ENCODE measurements around the gene FERMT2. TPM values are rescaled to one million over a fixed set of nuclear protein-coding genes. Genes with fewer than 3 reads are reported as not detected.
A peak's percentile ranks its signal among the peaks of the same experiment; 100 is the strongest.

Gene FERMT2
- total and polyA plus RNA-seq, 8 donors, result 10.4 to 27.9 (median 16.6) TPM

DNA sequence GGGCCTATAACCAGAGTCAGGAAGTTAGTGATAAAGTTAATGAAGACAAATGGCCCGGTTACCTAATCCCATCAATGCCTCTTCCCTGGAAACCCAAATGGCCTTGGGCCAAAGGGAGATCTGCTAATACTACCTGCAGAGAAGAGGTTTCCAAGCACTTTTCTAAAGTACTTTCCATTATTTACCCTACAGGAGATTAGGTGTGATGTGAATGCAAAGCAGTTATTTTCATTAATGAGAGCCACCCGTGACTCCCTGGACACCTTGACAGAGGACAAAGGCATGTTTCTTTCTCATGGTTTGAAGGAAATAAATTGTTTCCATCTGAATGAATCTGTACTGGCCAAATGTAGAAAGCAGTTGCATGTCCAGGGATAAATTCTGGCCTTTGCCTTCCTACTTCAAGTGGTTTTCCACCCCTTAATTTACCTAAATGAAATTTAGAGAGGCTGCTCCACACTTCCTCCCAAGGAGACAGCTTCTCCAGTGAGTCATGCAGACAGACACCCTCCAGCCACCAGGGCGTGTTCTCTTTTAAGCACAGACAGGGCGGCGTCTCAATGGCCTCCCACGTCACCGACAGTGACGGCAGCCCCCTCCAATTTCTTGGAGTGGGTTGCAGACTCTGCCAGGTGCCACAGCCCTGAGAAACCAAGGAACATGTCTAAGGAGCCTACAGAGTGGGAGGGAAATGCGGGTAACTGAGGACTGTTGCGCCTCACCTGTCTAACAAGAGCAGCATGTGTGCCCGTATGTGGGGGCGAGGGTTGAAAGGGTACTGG lies 115.5 kb downstream of the FERMT2 start:
- intact Hi-C loops (cut with DNase I), result no loop called here

DNA sequence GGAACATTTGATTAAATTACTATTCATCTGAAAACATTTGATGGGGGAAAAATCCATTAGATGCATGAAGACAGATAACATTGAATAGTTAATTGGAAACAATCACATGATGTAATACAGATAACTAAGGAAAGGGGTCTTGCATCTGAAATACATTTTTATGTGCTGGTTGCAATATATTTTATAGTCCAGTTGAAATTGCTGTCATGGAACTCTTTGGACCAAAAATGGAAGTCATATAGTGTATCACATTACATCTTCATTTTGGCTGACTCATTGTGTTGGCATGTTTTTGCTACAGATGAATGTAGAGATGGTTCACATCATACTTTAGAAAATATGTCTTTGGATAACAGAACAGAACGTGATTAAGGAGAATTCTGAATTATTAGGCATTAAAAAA lies 116.4 kb downstream of the FERMT2 start:
- H3K27me3 ChIP-seq, result no peaks in the 10 kb centered on the region
- FAIRE-seq (no peak), ATAC-seq (no peak), DNase-seq (no peak)
- no peaks in the 10 kb centered on the region for H3K36me3 ChIP-seq
- H3K27ac ChIP-seq, result no peak overlapping the region
- WGBS, 2 donors, result 58 to 75% methylated on average over 1 of the region's 1 CpG
- TF ChIP-seq, protein P1, sequence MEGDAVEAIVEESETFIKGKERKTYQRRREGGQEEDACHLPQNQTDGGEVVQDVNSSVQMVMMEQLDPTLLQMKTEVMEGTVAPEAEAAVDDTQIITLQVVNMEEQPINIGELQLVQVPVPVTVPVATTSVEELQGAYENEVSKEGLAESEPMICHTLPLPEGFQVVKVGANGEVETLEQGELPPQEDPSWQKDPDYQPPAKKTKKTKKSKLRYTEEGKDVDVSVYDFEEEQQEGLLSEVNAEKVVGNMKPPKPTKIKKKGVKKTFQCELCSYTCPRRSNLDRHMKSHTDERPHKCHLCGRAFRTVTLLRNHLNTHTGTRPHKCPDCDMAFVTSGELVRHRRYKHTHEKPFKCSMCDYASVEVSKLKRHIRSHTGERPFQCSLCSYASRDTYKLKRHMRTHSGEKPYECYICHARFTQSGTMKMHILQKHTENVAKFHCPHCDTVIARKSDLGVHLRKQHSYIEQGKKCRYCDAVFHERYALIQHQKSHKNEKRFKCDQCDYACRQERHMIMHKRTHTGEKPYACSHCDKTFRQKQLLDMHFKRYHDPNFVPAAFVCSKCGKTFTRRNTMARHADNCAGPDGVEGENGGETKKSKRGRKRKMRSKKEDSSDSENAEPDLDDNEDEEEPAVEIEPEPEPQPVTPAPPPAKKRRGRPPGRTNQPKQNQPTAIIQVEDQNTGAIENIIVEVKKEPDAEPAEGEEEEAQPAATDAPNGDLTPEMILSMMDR (IDR thresholded peaks at IDR 0.05), result no peak
- intact Hi-C loops (cut with DNase I), result no loop called here
- no peaks in the 10 kb centered on the region for H3K4me1 ChIP-seq
- H3K4me3 ChIP-seq, result no peak overlapping the region
- H3K9me3 ChIP-seq, result no peaks in the 10 kb centered on the region

More for the DNA sequence above, 115.5 kb downstream of the FERMT2 start:
- no peak overlapping the region for H3K27ac ChIP-seq
- H3K4me1 ChIP-seq, result no peaks in the 10 kb centered on the region
- ATAC-seq, result peak in 3 of 4 donors; percentile 42 to 75 (median 69)
- H3K36me3 ChIP-seq, result no peaks in the 10 kb centered on the region
- WGBS, 2 donors, result 85 to 87% methylated on average over 12 of the region's 12 CpGs
- no peaks in the 10 kb centered on the region for H3K9me3 ChIP-seq
- no peak for FAIRE-seq
- TF ChIP-seq, protein P1 (IDR thresholded peaks at IDR 0.05), result no peak
- no peak overlapping the region for H3K4me3 ChIP-seq
- no peak for DNase-seq
- no peaks in the 10 kb centered on the region for H3K27me3 ChIP-seq

DNA sequence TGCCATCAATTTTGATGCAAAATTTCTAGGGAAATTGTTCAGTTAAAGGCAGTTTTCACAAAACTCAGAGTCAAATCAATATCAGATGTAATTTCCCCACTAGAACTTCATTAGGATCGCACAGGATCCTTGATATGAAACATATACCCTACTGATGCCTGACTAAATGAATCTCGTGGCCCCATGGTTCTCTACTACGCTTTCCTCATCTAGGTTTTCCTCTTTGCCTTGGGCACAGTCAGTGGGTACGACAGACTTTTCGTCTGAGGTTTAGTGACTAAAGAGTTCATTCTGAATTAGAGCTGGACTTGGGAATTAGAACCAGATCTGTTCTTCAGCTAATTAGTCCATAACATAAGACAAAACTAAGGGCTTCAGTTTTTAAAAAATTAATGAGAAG lies 117.0 kb downstream of the FERMT2 start:
- no peak overlapping the region for H3K27ac ChIP-seq
- intact Hi-C loops (cut with DNase I), result no loop called here
- H3K4me1 ChIP-seq, result no peaks in the 10 kb centered on the region
- ATAC-seq (no peak), FAIRE-seq (no peak), DNase-seq (no peak)
- no peaks in the 10 kb centered on the region for H3K36me3 ChIP-seq
- no peaks in the 10 kb centered on the region for H3K9me3 ChIP-seq
- 93 to 95% methylated on average over 5 of the region's 5 CpGs for WGBS, 2 donors
- no peak overlapping the region for H3K4me3 ChIP-seq
- no peaks in the 10 kb centered on the region for H3K27me3 ChIP-seq
- TF ChIP-seq, protein P1 (IDR thresholded peaks at IDR 0.05), result no peak

DNA sequence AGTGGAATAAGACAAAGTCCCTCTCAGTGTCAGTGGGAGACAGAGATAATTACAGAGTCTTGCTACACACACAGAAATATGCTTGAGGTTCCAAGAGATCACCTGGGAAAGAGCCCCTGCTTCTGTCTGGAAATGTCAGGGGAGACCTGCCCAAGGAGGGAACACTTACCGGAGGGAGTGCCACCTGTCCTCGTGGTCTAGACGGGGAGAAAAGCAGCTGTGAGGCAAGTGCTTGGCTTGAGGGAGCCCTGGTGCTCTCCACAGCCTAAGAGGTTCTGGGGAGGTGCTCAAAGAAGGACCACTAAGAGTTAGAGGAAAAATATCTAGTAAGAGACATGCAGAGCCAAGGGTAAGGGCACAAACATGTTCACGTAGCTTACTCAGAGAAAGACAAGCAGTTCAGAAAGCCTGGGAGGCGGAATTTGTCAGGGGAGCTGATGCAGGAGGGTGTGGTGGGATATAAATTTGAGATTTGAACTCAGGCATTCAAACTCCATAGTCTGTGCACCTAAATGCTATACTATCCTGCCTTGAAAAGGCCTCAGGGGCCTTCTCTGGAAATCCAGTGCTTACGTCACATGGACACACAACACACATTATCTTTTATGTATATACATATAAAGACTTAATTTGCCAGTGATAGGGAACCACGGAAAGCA lies 121.2 kb downstream of the FERMT2 start:
- ATAC-seq (no peak), DNase-seq (no peak), FAIRE-seq (no peak)
- Histone ChIP-seq H3K27ac (no peak overlapping the region), H3K36me3 (no peaks in the 10 kb centered on the region), H3K4me1 (no peaks in the 10 kb centered on the region), H3K4me3 (no peak overlapping the region), H3K27me3 (no peaks in the 10 kb centered on the region), H3K9me3 (no peaks in the 10 kb centered on the region)
- intact Hi-C loops (cut with DNase I), result loop anchor here in 1 of 3 donors (10.0 kb wide), 1 partner anchor 235 kb away; no protein-coding TSS in a partner anchor
- TF ChIP-seq, protein P1 (IDR thresholded peaks at IDR 0.05), result no peak
- WGBS, 2 donors, result 84 to 92% methylated on average over 7 of the region's 7 CpGs

DNA sequence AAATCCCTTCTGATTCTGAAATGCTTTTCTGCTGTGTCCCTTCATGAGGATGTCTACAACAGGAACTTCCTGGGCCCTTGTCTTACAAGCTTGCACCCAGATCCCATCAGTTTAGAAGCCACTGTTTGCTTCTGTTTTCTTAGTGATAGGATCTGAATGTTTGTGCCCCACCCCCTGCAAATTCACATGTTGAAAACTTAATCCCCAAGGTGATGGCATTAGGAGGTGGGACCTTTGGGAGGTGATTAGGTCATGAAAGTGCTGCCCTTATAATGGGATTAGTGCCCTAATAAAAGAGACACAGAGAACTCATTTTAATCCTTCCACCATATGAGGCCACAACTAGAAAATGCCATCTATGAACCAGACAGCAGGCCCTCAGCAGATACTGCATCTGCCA lies 123.4 kb downstream of the FERMT2 start:
- TF ChIP-seq, protein P1 (IDR thresholded peaks at IDR 0.05), result no peak
- ATAC-seq (no peak), FAIRE-seq (no peak), DNase-seq (no peak)
- intact Hi-C loops (cut with DNase I), result loop anchor here in 1 of 3 donors (10.0 kb wide), 1 partner anchor 237 kb away; no protein-coding TSS in a partner anchor
- Histone ChIP-seq H3K4me1 (no peaks in the 10 kb centered on the region), H3K9me3 (no peaks in the 10 kb centered on the region), H3K27ac (no peak overlapping the region), H3K36me3 (no peaks in the 10 kb centered on the region), H3K27me3 (no peaks in the 10 kb centered on the region), H3K4me3 (no peak overlapping the region)
